GM12891 (cell line): ENCODE results near the gene SASH1.

Experiments
- DNase-seq: peaks from one replicate; pipeline ENCODE4 v3.0.0; 2011; ENCODE audit warnings: low spot score; ENCODE audit not compliant: insufficient read length
- FAIRE-seq: peaks from 2 replicates; lab custom pipeline; 2011; peaks lifted over from hg19 to GRCh38; lab: Jason Lieb, UNC
- PAX5 ChIP-seq: IDR thresholded peaks from 2 replicates; pipeline ENCODE4 v1.6.1; 2011; ENCODE audit warnings: low read length, moderate library complexity, mild to moderate bottlenecking; ENCODE audit not compliant: insufficient read depth, severe bottlenecking
- POLR2A ChIP-seq: IDR thresholded peaks from 2 replicates; pipeline ENCODE4 v1.6.1; 2011; ENCODE audit warnings: low read depth, low read length, control low read depth
- POLR2AphosphoS5 ChIP-seq: IDR thresholded peaks from 2 replicates; pipeline ENCODE4 v1.6.1; 2011; ENCODE audit warnings: low read depth, low read length, control low read depth
- POU2F2 ChIP-seq: IDR thresholded peaks from 2 replicates; pipeline ENCODE4 v1.6.1; 2011; ENCODE audit warnings: low read depth, mild to moderate bottlenecking, control low read depth, low read length, moderate library complexity
- SPI1 ChIP-seq: IDR thresholded peaks from 2 replicates; pipeline ENCODE4 v1.6.1; 2011; ENCODE audit warnings: low read depth, low read length, control low read depth
- TAF1 ChIP-seq: IDR thresholded peaks from 2 replicates; pipeline ENCODE4 v1.6.1; 2011; ENCODE audit warnings: low read depth, low read length, control low read depth

Gene SASH1

DNA sequence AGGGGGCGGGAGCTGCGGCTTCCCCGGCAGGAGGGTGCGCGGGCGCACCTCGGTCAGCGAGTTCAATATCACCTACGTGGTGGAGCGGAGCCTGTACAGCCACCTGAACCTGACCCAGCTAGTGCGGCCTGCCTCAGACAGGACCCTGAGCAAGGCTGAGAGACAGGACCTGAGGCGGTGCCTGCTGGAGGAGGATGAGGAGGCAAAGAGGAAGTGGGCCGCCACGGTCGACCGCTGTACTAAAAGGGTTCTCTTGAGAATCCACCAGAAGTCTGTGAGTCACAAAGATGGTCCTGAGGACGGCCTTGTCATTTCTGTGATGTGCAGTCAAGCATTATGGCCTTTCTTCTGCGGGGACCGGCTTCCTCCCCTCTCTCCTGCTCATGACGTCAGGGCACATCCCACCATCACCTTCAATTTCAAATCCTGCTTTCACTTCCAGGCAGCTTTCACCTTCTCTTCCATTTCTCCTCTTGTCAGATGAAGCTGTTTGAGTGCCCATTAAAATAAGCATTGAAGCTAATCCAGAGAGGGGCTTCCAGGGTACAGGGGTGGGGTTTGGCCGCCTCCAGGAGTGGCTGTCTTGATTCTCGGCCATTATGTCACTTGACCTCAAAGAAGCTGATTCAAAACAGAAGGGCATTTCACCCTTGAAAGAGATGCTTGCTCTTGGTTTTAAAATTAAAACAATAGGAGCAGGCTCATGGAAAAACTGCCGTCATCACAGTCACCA, 177.6 kb downstream of the SASH1 start:
- FAIRE-seq: peak; percentile 86
- peak; percentile 97 for TF ChIP-seq SPI1
- TF ChIP-seq POU2F2: no peak; the same call in 1 of the 2 replicates
- peak; percentile 86 for TF ChIP-seq PAX5
- DNase-seq: peak; percentile 68

DNA sequence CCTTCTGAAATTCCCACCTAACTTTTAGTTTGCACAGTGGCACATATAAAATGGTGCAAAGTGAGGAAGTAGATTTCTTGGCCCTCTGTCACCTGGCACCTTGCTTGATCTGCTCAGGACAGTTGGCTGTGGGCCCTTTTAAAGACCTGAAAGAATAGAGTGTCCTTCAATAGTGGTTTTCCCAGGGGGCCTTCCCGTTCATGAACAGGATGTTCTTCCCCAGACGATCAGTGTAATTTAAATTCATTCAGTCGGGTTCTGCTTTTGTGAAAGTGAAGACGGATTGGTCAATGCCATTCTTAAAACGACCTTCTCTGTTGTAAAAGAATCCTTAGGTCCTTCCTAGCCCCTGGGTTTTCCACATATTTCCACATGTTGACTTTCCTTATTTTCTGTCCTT, 178.5 kb downstream of the SASH1 start:
- DNase-seq (no peak), FAIRE-seq (no peak)
- no peak for TF ChIP-seq SPI1
- no peak for TF ChIP-seq POU2F2
- no peak for TF ChIP-seq POLR2A
- TF ChIP-seq PAX5: no peak
- no peak for TF ChIP-seq POLR2AphosphoS5
- TF ChIP-seq TAF1: no peak

DNA sequence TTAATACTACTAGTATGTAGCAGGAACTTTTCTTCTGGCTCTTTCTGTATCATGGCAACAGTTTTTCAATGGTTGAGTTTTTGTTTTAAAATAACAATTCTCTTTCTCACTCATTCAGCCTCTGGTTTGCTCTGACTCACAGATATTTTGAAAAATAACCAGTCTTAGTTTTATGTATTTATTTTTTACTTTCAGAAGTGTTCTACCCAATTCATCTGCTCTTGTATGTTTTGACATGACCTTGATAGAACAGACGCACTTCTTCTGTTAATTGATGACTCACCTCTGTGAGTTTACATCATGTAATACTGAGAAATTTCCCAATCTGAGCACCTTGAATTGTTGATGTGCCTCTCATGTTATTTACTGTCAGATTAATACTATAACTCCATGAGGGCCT, 178.9 kb downstream of the SASH1 start:
- FAIRE-seq (no peak), DNase-seq (no peak)
- no peak for TF ChIP-seq TAF1
- TF ChIP-seq SPI1: no peak
- TF ChIP-seq PAX5: no peak
- TF ChIP-seq POLR2A: no peak
- TF ChIP-seq POU2F2: no peak
- no peak for TF ChIP-seq POLR2AphosphoS5

DNA sequence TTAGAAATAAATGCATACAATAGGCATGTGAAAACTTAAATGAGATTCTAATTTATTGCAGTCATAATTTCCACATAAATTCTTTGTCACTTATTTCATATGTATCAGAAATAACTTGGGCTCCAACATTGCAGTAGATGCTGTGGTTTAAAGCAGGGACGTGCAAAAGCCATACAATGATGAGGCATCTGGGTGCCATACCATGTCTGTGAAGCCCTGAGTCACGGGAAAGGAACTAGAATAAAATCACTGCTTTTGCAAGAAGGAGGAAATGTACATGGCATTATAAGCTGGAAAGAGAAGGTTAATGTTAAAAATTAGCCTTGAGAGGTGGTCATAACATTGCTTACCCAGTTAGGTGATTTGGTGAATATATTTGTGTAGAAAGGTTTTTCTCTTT, 180.4 kb downstream of the SASH1 start:
- FAIRE-seq: no peak
- DNase-seq: no peak

DNA sequence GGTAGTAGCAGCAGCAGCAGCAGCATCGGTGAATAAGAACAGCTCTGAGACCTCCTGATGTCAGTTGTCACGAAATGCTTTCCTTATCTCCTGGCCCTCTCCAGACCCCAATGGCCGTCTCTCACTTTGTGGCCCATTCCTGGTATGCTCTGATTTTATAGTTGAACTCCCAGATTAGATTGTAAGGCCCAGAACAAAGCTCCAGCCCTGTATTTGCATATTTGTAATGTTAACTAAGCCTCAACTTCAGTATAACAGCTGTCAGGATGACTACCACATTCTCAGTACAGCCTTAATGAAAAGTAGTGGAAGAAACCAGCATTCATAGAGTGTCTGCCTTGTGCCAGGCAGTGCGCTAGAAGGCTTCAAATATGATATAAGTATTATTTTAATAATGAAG, 180.9 kb downstream of the SASH1 start:
- TF ChIP-seq POLR2AphosphoS5: no peak
- no peak for TF ChIP-seq TAF1
- TF ChIP-seq POLR2A: no peak
- no peak for TF ChIP-seq SPI1
- no peak for TF ChIP-seq PAX5
- no peak for DNase-seq

More for the DNA sequence above, 180.4 kb downstream of the SASH1 start:
- TF ChIP-seq PAX5 (no peak), POLR2A (no peak), POLR2AphosphoS5 (no peak), TAF1 (no peak), POU2F2 (no peak), SPI1 (no peak)

DNA sequence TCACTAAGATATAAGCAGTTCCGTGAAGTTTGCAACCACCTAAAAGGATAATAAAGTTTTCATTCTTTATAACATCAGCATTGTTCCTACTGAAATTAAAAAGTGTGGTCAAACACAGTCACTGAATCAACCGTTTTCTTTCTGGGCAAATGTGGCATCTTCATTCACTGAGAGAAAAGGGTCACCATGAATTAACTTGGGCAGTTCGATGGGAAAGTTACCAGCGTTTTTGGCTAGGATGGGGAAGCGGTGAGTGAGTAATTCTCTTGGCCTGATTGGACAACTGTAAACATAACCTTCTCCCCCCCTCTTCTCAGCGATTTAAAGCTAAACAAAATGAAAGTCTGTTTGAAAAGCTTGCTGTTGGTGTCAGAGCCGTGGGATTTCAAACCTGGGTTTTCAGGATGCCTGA, 181.8 kb downstream of the SASH1 start:
- no peak for FAIRE-seq
- no peak for DNase-seq
- TF ChIP-seq POU2F2: no peak
- TF ChIP-seq TAF1: no peak
- no peak for TF ChIP-seq PAX5
- TF ChIP-seq POLR2A: no peak
- TF ChIP-seq POLR2AphosphoS5: no peak
- TF ChIP-seq SPI1: no peak

More for the DNA sequence above, 180.9 kb downstream of the SASH1 start:
- FAIRE-seq: no peak

DNA sequence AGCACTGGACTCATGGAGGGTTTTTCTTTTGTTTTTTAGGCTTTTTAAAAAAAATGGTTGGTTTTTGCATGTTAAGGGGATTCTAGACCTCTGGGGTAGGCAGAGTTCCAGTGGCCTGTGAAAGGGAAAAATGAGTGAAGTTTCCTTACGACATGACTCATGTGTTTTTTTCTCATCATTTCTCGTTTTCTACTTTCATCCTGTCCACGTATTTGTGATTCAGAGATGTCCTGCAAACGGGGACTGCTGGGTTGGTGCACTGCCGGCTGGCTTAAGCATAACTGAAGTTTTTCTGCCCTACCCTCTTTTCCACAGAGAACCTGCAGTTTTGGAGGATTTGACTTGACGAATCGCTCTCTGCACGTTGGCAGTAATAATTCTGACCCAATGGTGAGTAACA, 182.3 kb downstream of the SASH1 start:
- FAIRE-seq: no peak
- TF ChIP-seq POLR2AphosphoS5 (no peak), PAX5 (no peak), POU2F2 (no peak), SPI1 (no peak), TAF1 (no peak)
- no peak for DNase-seq

DNA sequence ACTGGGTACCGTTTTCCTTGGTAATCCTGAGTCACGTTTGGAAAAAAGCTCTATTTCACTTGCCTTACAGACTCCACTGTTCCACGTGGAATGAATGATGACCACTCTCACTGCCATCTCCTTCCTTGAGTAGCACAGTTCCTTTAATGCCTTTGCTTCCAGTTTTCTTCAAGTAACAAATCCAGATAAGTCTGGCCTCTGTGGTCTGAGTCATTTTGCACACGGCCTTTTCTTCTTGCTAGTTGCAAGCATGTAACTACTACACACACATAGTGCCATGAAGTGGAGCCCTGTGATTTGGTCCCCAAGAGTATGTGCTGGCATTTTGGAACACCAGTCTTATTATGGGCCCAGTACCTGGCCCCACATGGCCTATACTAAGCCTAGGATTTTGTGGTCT, 182.8 kb downstream of the SASH1 start:
- FAIRE-seq: no peak
- no peak for TF ChIP-seq POLR2A
- no peak for TF ChIP-seq TAF1
- no peak for TF ChIP-seq POU2F2
- no peak for TF ChIP-seq SPI1
- TF ChIP-seq PAX5: no peak
- no peak for TF ChIP-seq POLR2AphosphoS5
- DNase-seq: no peak

DNA sequence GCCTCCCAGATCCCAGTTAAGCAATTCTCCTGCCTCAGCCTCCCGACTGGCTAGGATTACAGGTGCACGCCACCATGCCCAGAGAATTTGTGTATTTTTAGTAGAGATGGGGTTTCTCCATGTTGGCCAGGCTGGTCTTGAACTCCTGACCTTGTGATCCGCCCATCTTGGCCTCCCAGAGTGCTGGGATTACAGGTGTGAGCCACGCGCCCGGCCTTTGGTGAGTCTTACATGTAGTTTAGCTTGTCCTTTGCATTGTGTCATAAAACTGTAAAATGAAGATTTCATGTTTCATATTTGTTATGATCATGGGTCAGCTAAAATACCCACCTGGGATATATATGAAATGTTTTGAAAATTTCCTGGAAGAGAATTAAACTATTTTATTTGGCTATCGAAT, 183.5 kb downstream of the SASH1 start:
- no peak for TF ChIP-seq TAF1
- no peak for TF ChIP-seq POU2F2
- no peak for TF ChIP-seq SPI1
- no peak for TF ChIP-seq PAX5
- no peak for TF ChIP-seq POLR2AphosphoS5
- no peak for TF ChIP-seq POLR2A
- FAIRE-seq (no peak), DNase-seq (no peak)

DNA sequence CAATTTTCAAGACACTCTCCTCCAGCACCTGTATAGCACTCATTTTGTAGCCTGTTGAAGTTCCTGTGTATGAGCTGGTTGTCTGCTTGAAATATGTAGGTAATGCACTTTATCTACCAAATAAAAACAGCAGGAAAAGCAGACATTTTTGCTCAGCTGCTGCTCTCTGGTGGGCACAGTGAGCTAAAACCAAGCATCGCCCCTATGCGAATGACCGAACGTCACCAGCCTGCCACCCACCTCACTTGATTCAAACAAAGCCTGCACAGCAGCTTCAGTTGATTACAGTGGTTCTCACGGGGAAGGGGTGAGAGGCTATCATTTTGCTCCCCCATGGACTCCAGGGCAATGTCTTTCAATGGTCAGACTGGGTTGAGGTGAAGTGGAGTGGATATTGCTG, 185.7 kb downstream of the SASH1 start:
- TF ChIP-seq POU2F2 (no peak), POLR2A (no peak), POLR2AphosphoS5 (no peak), PAX5 (no peak), TAF1 (no peak), SPI1 (no peak)
- DNase-seq: no peak
- no peak for FAIRE-seq

DNA sequence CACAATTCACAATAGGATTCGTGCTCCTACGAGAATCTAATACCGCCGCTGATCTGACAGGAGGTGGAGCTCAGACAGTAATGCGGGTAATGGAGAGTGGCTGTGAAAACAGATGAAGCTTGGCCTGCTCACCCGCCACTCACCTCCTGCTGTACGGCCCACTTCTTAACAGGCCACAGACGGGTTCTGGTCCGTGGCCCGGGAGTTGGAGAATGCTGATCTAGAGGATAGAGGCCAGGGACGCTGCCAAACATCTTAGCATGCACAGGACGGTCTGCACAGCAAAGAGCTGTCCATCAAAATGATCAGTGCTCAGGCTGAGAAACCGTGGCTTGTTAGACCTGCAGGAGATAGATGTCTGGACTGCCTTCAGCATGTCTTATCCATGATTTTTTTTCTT, 186.4 kb downstream of the SASH1 start:
- no peak for DNase-seq
- FAIRE-seq: no peak
- TF ChIP-seq POLR2AphosphoS5: no peak
- TF ChIP-seq TAF1: no peak
- no peak for TF ChIP-seq POU2F2
- no peak for TF ChIP-seq PAX5
- no peak for TF ChIP-seq SPI1
- TF ChIP-seq POLR2A: no peak
